ENCODE measurements around the gene NEU4.

DNA sequence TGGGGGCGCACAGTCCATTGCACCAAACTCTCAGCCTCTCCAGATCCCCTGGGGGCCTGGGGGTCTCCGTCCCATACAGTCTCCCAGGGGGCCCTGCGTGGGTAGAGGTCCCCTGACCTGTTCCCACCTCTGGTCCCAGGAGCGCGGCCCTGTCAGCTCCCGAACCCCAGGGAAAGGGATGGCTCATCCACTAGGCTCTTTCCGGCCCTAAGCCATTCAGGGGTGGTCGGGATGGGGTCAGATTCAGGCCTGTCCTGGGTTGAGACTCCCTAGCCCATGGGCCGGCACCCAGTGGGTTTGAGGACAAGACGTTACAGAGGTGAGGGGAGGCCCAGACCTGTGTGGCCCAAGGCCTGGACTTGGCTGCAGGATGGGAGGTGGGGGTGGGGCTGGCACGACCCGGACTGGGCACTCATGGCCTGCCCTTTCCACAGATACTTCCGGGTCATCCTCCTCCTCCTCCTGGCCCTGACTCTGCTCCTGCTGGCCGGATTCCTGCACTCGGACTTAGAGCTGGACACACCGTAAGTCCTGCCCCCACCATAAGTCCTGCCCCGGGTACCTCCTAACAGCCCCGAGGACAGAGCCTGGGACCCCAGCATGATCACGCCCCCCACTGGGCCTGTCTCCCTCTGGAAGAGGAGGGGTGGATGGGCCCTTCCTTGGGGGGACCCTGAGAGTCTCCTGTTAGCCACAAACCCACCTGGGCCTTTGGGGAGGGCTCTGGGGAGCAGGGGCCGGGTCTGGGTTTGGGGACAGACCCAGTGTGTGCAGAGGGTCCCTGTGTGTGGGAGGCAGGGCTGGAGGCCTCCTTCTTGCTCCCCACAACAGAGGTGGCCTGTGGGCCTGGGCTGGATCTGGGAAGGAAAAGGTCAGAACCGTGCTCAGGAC is 10.1 kb upstream of the NEU4 start:
- TF ChIP-seq EZH2 (IDR thresholded peaks at IDR 0.05): no peak
- no peak for TF ChIP-seq POLR2AphosphoS5 (IDR thresholded peaks at IDR 0.05; ENCODE audit: borderline replicate concordance, low read depth, low read length)
- TF ChIP-seq FOXP2 (optimal IDR thresholded peaks at IDR 0.05; ENCODE audit: control extremely low read depth, extremely low read length, insufficient read depth): no peak

Data from SK-N-MC (cell line).